Fibroblast of mammary gland (primary cell): ENCODE measurements around the gene CLINT1.
A peak's percentile ranks its signal among the peaks of the same experiment; 100 is the strongest.
"Not testable (repeated sequence)": the region's sequence is repeated elsewhere in the genome, so short reads cannot be mapped to it uniquely, and the experiment has no call there.

Source experiments
- DNase-seq: peaks from one replicate; pipeline ENCODE4 v3.0.0-alpha.2; 2010; ENCODE audit warnings: low read depth
- H3K4me3 ChIP-seq: 2 replicates; pipeline ENCODE4 v1.5.1; 2011; ENCODE audit warnings: low read depth, mild to moderate bottlenecking, low read length, moderate library complexity; ENCODE audit not compliant: control insufficient read depth
- TF ChIP-seq, protein P1 (sequence below): conservative IDR thresholded peaks from 2 replicates; pipeline ENCODE4 v1.5.1; 2011; ENCODE audit warnings: low read depth, low read length, inconsistent platforms; ENCODE audit not compliant: control insufficient read depth, insufficient read depth

Gene CLINT1

DNA sequence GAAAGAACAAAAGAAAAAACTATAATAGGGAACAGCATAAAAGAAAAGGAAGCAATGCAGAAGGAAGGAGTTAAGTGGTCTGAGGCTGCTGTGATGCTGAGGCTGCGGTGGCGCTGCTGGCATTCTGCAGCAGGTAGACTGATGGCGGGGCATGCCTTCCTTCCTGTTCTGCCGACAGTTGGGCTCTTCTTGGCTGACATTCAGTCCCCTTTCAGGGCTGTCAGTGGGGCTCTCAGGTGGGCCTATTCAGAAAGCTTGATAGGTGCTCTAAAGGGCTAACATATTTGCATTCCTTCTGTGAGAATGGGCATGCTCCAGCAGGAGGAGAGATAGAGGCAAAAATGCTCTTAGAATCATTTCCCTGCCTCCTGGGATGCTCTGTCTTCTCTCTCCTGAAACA is 5.1 kb upstream of the CLINT1 start:
- no peak overlapping the region for H3K4me3 ChIP-seq
- TF ChIP-seq, protein P1, sequence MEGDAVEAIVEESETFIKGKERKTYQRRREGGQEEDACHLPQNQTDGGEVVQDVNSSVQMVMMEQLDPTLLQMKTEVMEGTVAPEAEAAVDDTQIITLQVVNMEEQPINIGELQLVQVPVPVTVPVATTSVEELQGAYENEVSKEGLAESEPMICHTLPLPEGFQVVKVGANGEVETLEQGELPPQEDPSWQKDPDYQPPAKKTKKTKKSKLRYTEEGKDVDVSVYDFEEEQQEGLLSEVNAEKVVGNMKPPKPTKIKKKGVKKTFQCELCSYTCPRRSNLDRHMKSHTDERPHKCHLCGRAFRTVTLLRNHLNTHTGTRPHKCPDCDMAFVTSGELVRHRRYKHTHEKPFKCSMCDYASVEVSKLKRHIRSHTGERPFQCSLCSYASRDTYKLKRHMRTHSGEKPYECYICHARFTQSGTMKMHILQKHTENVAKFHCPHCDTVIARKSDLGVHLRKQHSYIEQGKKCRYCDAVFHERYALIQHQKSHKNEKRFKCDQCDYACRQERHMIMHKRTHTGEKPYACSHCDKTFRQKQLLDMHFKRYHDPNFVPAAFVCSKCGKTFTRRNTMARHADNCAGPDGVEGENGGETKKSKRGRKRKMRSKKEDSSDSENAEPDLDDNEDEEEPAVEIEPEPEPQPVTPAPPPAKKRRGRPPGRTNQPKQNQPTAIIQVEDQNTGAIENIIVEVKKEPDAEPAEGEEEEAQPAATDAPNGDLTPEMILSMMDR, result no peak
- no peak for DNase-seq

DNA sequence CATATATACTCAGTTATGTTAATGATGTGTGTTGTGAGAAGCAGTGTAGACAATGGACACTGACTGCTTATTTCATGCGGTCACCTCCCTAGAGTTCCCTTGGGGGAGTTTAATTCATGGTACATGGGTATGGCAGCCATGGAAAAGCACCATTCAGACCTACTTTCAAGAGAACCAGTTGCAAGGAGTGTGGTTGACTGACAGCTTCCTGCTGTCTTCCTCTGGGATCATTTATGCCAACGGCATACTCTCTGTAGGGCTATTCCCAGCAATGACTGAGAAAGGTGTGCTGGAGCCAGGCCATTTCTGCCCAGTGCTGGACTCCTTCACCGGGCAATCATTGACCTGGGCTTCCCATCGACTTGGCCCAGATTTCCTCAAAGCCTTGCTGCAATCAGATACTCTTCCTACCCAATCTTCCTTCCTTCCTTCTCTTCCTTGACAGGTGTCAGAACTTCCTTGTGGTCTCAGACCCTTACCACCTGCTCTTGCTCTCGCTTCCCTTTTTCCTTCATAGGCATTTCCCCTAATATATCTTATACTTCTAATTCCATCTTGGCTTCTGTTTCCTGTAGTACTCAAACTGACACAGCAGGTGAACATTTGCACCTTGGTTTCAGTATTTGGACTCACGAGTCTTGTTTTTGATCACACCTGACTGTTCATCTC is 3.4 kb upstream of the CLINT1 start:
- DNase-seq, result no peak
- TF ChIP-seq, protein P1, result no peak
- no peak overlapping the region for H3K4me3 ChIP-seq

DNA sequence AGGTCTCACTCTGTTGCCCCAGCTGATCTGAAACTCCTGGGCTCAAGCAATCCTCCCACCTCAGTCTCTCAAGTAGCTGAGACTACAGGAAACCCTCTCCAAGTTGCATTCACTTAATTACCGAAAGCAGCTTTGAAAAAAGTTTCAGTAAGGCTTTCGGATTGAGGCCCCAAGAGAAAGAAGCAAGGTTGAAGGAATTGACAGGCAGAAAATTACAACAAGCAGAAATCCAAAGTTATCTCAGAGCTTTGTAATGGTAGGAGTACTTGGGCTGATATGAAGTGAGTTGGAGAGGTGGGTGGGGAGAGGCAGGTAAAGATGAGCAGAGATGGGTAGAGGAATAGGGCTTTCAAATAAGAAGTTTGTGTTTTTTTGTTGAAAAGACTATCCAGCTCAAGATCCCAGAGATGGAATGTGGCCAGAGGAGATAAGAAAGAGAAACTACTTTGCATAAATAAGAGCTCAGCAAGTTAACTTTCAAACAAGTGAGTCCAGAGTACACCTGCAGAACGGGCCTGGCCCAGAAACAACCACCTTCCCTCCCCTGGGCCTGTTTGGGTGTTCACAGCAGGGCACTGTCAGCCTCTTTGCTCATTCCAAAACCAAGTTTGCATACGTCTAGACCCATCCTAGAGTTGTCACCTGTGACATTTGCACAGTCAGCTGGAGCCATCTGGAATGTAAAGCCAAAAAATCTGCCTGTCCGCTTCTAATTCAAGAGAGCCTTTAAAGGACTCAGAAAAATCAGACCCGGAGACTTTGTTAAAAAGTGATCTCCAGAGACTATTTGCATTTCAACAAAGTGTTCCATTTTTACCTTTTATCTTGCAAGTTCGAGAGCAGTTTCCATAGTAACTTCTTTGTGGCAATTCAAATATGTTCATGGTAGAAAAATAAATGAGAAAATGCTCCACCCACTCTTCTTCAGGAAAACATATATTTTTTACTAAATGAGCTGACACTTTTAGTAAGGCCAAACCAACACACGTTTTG is 2.2 kb upstream of the CLINT1 start:
- TF ChIP-seq, protein P1, result no peak
- no peak for DNase-seq

DNA sequence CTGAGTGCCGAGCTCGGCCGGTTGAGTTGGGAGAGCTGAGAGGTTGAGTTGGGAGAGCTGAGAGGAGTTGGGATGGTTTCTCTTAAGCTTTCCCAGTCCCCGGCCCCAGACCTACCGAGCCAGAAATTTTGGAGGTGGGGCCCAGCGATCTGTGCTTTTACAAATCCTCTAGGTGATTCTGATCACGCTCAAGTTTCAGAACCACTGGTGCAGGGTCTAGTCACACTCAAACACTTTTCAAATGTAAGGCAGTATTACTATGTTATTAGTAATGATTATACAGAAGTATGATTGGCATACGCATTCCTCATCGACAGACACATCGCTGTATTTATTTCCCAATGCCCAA is 256 bp upstream of the CLINT1 start:
- H3K4me3 ChIP-seq, result peak overlapping the region; percentile 89
- TF ChIP-seq, protein P1, result no peak
- no peak for DNase-seq

More for the DNA sequence above, 2.2 kb upstream of the CLINT1 start:
- no peak overlapping the region for H3K4me3 ChIP-seq

DNA sequence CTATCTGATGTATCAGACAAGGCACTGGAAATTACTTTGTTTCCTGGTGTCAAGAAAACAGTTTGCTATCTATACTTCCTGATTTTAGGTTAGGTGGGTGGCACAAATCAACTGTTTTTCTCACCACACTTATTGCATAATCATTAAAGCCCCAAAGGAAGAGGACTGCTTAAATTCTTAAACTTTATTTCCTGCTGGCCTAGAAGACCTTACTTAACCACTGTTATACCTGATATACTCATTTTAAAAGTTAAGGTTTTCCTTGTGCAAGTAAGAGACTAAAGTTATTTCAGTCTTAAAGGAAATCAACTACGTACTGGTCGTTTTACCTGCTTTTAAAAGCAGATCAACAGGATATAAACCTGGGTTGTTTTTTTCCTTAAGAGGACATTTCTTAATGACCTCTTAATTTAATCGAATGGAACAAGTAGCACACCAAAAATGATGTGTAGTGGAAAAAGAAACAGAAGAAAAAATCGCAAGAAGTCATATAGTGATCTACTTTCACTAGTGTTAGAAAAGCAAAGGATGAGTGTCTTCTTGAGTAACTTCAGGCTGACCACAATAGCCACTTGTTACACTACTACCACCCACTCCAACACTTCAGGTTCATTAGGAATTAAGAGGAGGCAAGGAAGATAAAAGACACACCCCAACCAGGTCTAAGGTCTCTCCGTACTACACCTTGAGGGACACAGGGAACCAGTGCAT is 974 bp downstream of the CLINT1 start:
- TF ChIP-seq, protein P1, result no peak
- H3K4me3 ChIP-seq, result peak overlapping the region; percentile 89
- peak; percentile 46 for DNase-seq

DNA sequence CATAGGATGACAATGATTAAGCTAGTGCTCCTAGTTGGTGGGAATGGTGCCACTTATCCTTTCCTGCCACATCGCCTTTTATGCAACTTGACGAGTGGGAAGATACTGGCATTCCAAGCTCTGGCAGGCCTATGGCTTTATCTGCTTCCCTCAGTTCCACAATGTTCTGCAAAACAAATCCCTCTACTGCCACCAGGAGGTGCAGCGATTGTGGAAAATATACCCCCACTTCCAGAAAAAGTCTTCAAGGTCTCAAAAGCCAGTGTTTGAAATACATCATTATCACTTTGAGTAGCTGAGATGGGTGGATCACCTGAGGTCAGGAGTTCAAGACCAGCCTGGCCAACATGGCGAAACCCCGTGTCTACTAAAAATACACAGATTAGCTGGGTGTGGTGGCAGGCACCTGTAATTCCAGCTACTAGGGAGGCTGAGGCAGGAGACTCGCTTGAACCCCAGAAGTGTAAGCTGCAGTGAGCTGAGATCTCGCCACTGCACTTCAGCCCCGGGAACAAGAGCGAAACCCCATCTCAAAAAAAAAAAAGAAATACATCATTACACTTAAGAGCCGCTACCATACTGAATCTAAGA is 3.4 kb downstream of the CLINT1 start:
- H3K4me3 ChIP-seq, result no peak overlapping the region
- DNase-seq, result peak; percentile 70
- TF ChIP-seq, protein P1, result peak; percentile 79

DNA sequence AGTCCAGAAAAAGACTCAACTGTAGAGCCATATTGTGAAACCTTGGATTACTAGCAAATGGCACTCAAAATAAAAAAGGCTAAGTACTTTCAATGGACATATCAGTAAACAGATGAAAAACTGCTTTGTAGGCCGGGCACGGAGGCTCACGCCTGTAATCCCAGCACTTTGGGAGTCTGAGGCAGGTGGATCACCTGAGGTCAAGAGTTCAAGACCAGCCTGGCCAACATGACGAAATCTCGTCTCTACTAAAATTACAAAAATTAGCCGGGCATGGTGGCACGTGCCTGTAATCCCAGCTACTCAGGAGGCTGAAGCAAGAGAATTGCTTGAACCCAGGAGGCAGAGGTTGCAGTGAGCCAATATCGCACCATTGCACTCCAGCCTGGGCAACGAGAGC is 5.6 kb downstream of the CLINT1 start:
- H3K4me3 ChIP-seq, DNase-seq: not testable (repeated sequence)
